SK-N-SH (cell line): ENCODE measurements around the gene POMGNT1. TPM values are rescaled to one million over a fixed set of nuclear protein-coding genes. Genes with fewer than 3 reads are reported as not detected.

Experiments used
- CTCF ChIA-PET: fragments of 300-600, 350-600 bp; formaldehyde crosslinking; extraction: SDS; loops from one replicate; lab custom pipeline; 2021; lab: Yijun Ruan, JAX
- POLR2A ChIA-PET: fragments of 350-600 bp; sonication (Branson Sonifier 250); formaldehyde crosslinking; extraction: SDS; loops from one replicate; lab custom pipeline; 2020; ENCODE audit warnings: antibody characterized with exemption, inconsistent platforms; lab: Yijun Ruan, JAX
- DNase-seq: peaks from one replicate; pipeline ENCODE4 v3.0.0; 2012
- H2AFZ ChIP-seq: fragments of 200-600 bp; sonication (generic); 2 replicates; pipeline ENCODE4 v1.8.1; 2016; ENCODE audit warnings: antibody characterized with exemption, mild to moderate bottlenecking, low read depth
- H3F3A ChIP-seq: fragments of 200-600 bp; sonication (generic); replicated peaks from 2 replicates; pipeline ENCODE3; 2016; ENCODE audit warnings: antibody characterized with exemption, mild to moderate bottlenecking; ENCODE audit not compliant: insufficient read depth
- H3K27ac ChIP-seq, 2 experiments: fragments of 200-500 bp in 1 of 2; fragments of 200-600 bp in 1 of 2; sonication (Bioruptor generic) in 1 of 2; sonication (generic), shearing (Covaris generic) in 1 of 2; 2 replicates each; pipeline versions ENCODE4 v1.5.1 to v1.6.1; 2014 to 2016; ENCODE audit warnings: low read depth in 2 of 2, inconsistent platforms in 1 of 2, low read length in 1 of 2, mild to moderate bottlenecking in 1 of 2, mixed read lengths in 1 of 2
- H3K27me3 ChIP-seq: fragments of 200-600 bp; sonication (generic), shearing (Covaris generic); 2 replicates; pipeline ENCODE4 v1.6.1; 2016; ENCODE audit warnings: mixed run types; ENCODE audit not compliant: insufficient read depth
- H3K36me3 ChIP-seq, 2 experiments: fragments of 200-500 bp in 1 of 2; fragments of 200-600 bp in 1 of 2; sonication (Bioruptor generic) in 1 of 2; sonication (generic) in 1 of 2; replicated peaks in 1 of 2; 2 replicates each; pipeline versions ENCODE3 to v1.5.1; 2014 to 2016; ENCODE audit warnings: low read length in 1 of 2, mild to moderate bottlenecking in 1 of 2; ENCODE audit not compliant: insufficient read depth in 2 of 2, control insufficient read depth in 1 of 2
- H3K4me1 ChIP-seq, 2 experiments: fragments of 200-500 bp in 1 of 2; fragments of 200-600 bp in 1 of 2; sonication (Bioruptor generic) in 1 of 2; sonication (generic), shearing (Covaris generic) in 1 of 2; 2 replicates each; pipeline versions ENCODE4 v1.5.1 to v1.6.1; 2014 to 2016; ENCODE audit warnings: low read depth in 1 of 2, low read length in 1 of 2, mixed run types in 1 of 2; ENCODE audit not compliant: insufficient read depth in 2 of 2, control insufficient read depth in 1 of 2
- H3K4me2 ChIP-seq: fragments of 200-600 bp; sonication (generic), shearing (Covaris generic); 2 replicates; pipeline ENCODE4 v1.6.1; 2017; ENCODE audit warnings: mixed run types
- H3K4me3 ChIP-seq, 2 experiments: fragments of 200-500 bp in 1 of 2; fragments of 200-600 bp in 1 of 2; sonication (Bioruptor generic) in 1 of 2; sonication (generic), shearing (Covaris generic) in 1 of 2; 2 replicates each; pipeline versions ENCODE4 v1.5.1 to v1.8.1; 2014 to 2016; ENCODE audit warnings: low read depth in 2 of 2, inconsistent platforms in 1 of 2, low read length in 1 of 2, mild to moderate bottlenecking in 1 of 2, mixed read lengths in 1 of 2, moderate library complexity in 1 of 2
- H3K79me2 ChIP-seq: fragments of 200-600 bp; sonication (generic); 2 replicates; pipeline ENCODE4 v1.8.1; 2017; ENCODE audit warnings: mild to moderate bottlenecking; ENCODE audit not compliant: insufficient read depth
- H3K9ac ChIP-seq: fragments of 200-600 bp; sonication (generic); 2 replicates; pipeline ENCODE4 v1.6.1; 2017; ENCODE audit warnings: mixed run types
- H3K9me2 ChIP-seq: fragments of 200-600 bp; sonication (generic); 2 replicates; pipeline ENCODE4 v1.6.1; 2017; ENCODE audit warnings: mixed run types
- H3K9me3 ChIP-seq: fragments of 200-600 bp; sonication (generic); 2 replicates; pipeline ENCODE4 v1.6.1; 2017; ENCODE audit warnings: mixed run types, mild to moderate bottlenecking, moderate library complexity
- H4K20me1 ChIP-seq: fragments of 200-600 bp; sonication (generic); 2 replicates; pipeline ENCODE4 v1.6.1; 2017; ENCODE audit warnings: mild to moderate bottlenecking, mixed run types; ENCODE audit not compliant: insufficient read depth
- EZH2phosphoT487 ChIP-seq: fragments of 200-600 bp; sonication (generic); IDR thresholded peaks from 2 replicates; pipeline ENCODE4 v1.6.1; 2017; ENCODE audit warnings: low read depth, mixed run types, mild to moderate bottlenecking, antibody characterized with exemption, moderate library complexity, borderline replicate concordance
- FOXJ3 ChIP-seq: sonication (generic); formaldehyde crosslinking; IDR thresholded peaks from 2 replicates; pipeline ENCODE4 v1.5.1; 2020; ENCODE audit warnings: mild to moderate bottlenecking, missing genetic modification reagents
- FOXM1 ChIP-seq: IDR thresholded peaks from 2 replicates; pipeline ENCODE4 v1.4.0; 2012; ENCODE audit warnings: low read depth, mild to moderate bottlenecking
- GABPA ChIP-seq: IDR thresholded peaks from 2 replicates; pipeline ENCODE4 v1.4.0; 2012; ENCODE audit warnings: low read depth, mild to moderate bottlenecking
- JUND ChIP-seq: IDR thresholded peaks from 2 replicates; pipeline ENCODE4 v1.4.0; 2012
- MEF2A ChIP-seq: IDR thresholded peaks from 2 replicates; pipeline ENCODE4 v1.4.0; 2012; ENCODE audit warnings: low read depth, borderline replicate concordance
- NFIC ChIP-seq: IDR thresholded peaks from 2 replicates; pipeline ENCODE4 v1.4.0; 2012; ENCODE audit warnings: borderline replicate concordance
- NRF1 ChIP-seq: IDR thresholded peaks from 2 replicates; pipeline ENCODE4 v1.6.1; 2012; ENCODE audit warnings: low read depth, mild to moderate bottlenecking, low read length
- POLR2AphosphoS5 ChIP-seq: IDR thresholded peaks from 2 replicates; pipeline ENCODE4 v1.6.1; 2012; ENCODE audit warnings: low read depth, low read length
- RCOR1 ChIP-seq: fragments of 150-350 bp; IDR thresholded peaks from 2 replicates; pipeline ENCODE4 v1.6.1; 2017; ENCODE audit warnings: antibody characterized with exemption, low read length
- SIN3A ChIP-seq: IDR thresholded peaks from 2 replicates; pipeline ENCODE4 v1.6.1; 2012; ENCODE audit warnings: low read depth, mild to moderate bottlenecking, low read length, moderate library complexity, borderline replicate concordance
- TCF12 ChIP-seq: IDR thresholded peaks from 2 replicates; pipeline ENCODE4 v1.4.0; 2012
- WGBS: methylation state at CpG from one replicate; pipeline ENCODE4 v1.1.6; 2017; ENCODE audit warnings: low lambda C conversion rate; 5-methylcytosine and 5-hydroxymethylcytosine counted together
- polyA plus RNA-seq, 3 experiments: library from polyadenylated mRNA; depleted of rRNA; stranded (reverse); fragments of >200 nt; gene quantifications; 2 replicates each; pipeline ENCODE4 v1.2.3, GENCODE V29; 2012
- TF ChIP-seq, protein P1 (sequence below): IDR thresholded peaks from 2 replicates; pipeline ENCODE4; 2012
- TF ChIP-seq, protein P2 (sequence below): IDR thresholded peaks from 2 replicates; pipeline ENCODE4 v1.6.1; 2012; ENCODE audit warnings: mild to moderate bottlenecking, low read depth, low read length, moderate library complexity
- TF ChIP-seq, protein P3 (sequence below): IDR thresholded peaks from 2 replicates; pipeline ENCODE4 v1.4.0; 2012; ENCODE audit warnings: low read depth, borderline replicate concordance
- TF ChIP-seq, protein P4 (sequence below): IDR thresholded peaks from 2 replicates; pipeline ENCODE4 v1.4.0; 2012; ENCODE audit warnings: low read depth, borderline replicate concordance

POMGNT1 gene
- polyA plus RNA-seq, 1 of the 3 experiments (the other 2 are of a cell fraction) = 165 TPM

DNA sequence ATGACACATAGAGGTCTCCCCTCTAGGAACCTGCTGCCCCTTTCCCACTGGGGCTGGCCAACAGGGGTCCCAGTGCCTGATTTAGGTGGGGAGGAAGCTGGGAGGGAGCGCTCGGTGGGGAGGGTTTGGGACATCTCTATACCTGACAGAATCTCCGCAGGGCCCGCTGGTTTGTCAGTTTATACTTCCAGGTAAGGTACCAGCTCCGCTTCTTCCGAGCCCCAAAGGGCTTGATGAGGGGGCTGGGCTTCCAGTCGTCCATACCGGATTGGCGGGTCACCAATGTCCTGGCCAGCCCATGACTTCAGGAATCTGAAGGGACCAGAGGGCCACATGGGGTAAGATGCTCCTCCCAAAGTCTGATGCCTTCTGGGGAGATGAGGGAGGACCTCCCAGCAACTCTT is 672 bp downstream of the POMGNT1 start:
- Histone ChIP-seq H3K27me3 (no peaks in the 10 kb centered on the region), H3K4me2 (peak overlapping the region; percentile 81), H2AFZ (0 out of 2 replicates have a peak overlapping the region, but pooled peaks have one; percentile 74), H3K79me2 (peaks cover 33% of the 10 kb centered on the region), H3K27ac (peak overlapping the region; percentile 45 to 75; a peak in 3 of 4 replicates), H3K9me2 (no peaks in the 10 kb centered on the region), H4K20me1 (no peaks in the 10 kb centered on the region), H3F3A (peaks cover 8% of the 10 kb centered on the region), H3K4me3 (peak overlapping the region; percentile 70 to 76), H3K9ac (peak overlapping the region; percentile 82), H3K9me3 (no peaks in the 10 kb centered on the region), H3K36me3 (peaks cover 5 to 41% of the 10 kb centered on the region in 2 experiments), H3K4me1 (peaks cover 5 to 14% of the 10 kb centered on the region in 2 experiments; a peak in 2 of 4 replicates)
- POLR2A ChIA-PET = interaction anchor here (1.4 kb wide), 1 partner anchor 65 kb away, joined by 4 read pairs; the partner anchor contains the start of gene PIK3R3
- DNase-seq = no peak
- CTCF ChIA-PET = interaction anchor here (1.2 to 3.5 kb wide), 4 partner anchors 10 to 161 kb away, joined by 3 to 15 read pairs (median 8); no protein-coding TSS in a partner anchor
- 63% methylated on average over 5 of the region's 9 CpGs for WGBS
- TF ChIP-seq, protein P1, sequence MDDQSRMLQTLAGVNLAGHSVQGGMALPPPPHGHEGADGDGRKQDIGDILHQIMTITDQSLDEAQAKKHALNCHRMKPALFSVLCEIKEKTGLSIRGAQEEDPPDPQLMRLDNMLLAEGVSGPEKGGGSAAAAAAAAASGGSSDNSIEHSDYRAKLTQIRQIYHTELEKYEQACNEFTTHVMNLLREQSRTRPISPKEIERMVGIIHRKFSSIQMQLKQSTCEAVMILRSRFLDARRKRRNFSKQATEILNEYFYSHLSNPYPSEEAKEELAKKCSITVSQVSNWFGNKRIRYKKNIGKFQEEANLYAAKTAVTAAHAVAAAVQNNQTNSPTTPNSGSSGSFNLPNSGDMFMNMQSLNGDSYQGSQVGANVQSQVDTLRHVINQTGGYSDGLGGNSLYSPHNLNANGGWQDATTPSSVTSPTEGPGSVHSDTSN = no peak
- TF ChIP-seq, protein P2, sequence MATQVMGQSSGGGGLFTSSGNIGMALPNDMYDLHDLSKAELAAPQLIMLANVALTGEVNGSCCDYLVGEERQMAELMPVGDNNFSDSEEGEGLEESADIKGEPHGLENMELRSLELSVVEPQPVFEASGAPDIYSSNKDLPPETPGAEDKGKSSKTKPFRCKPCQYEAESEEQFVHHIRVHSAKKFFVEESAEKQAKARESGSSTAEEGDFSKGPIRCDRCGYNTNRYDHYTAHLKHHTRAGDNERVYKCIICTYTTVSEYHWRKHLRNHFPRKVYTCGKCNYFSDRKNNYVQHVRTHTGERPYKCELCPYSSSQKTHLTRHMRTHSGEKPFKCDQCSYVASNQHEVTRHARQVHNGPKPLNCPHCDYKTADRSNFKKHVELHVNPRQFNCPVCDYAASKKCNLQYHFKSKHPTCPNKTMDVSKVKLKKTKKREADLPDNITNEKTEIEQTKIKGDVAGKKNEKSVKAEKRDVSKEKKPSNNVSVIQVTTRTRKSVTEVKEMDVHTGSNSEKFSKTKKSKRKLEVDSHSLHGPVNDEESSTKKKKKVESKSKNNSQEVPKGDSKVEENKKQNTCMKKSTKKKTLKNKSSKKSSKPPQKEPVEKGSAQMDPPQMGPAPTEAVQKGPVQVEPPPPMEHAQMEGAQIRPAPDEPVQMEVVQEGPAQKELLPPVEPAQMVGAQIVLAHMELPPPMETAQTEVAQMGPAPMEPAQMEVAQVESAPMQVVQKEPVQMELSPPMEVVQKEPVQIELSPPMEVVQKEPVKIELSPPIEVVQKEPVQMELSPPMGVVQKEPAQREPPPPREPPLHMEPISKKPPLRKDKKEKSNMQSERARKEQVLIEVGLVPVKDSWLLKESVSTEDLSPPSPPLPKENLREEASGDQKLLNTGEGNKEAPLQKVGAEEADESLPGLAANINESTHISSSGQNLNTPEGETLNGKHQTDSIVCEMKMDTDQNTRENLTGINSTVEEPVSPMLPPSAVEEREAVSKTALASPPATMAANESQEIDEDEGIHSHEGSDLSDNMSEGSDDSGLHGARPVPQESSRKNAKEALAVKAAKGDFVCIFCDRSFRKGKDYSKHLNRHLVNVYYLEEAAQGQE = no peak
- TF ChIP-seq GABPA = no peak
- no peak for TF ChIP-seq POLR2AphosphoS5

DNA sequence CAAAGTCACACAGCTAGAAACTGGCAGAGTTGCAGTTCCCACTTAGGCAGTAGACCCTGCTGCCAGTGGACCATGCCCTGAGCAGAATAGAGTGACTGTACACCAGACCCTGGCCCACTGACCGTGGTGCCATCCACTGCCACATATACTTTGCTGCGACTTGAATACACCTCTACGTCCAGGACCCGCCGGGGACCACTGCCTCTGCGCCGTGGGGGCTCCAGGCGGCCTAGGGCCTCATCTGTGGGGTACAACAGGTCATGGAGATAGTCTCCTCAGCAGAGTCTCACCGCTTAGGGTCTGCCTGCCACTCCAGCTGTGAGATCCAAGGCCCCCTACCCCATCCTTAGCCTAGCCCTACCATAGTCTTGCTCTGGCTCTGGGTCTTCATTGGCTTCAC is 1.6 kb downstream of the POMGNT1 start:
- no peak overlapping the region for H2AFZ ChIP-seq
- H3K9me3 ChIP-seq = no peaks in the 10 kb centered on the region
- H3F3A ChIP-seq = peaks cover 8% of the 10 kb centered on the region
- H3K9ac ChIP-seq = peak overlapping the region; percentile 82
- H3K36me3 ChIP-seq = peaks cover 5 to 49% of the 10 kb centered on the region in 2 experiments
- H3K27me3 ChIP-seq = no peaks in the 10 kb centered on the region
- H3K9me2 ChIP-seq = no peaks in the 10 kb centered on the region
- POLR2A ChIA-PET = no interaction called here
- peaks cover 5 to 14% of the 10 kb centered on the region in 2 experiments; a peak in 2 of 4 replicates for H3K4me1 ChIP-seq
- WGBS = 96% methylated on average over 5 of the region's 9 CpGs
- CTCF ChIA-PET = interaction anchor here (0.6 to 3.1 kb wide), 2 partner anchors 160 to 1839 kb away, joined by 3 to 9 read pairs; no protein-coding TSS in a partner anchor
- H4K20me1 ChIP-seq = no peaks in the 10 kb centered on the region
- H3K4me2 ChIP-seq = peak overlapping the region; percentile 81
- DNase-seq = no peak
- H3K79me2 ChIP-seq = peaks cover 33% of the 10 kb centered on the region
- H3K4me3 ChIP-seq = no peak overlapping the region; a peak in 1 of 4 replicates
- H3K27ac ChIP-seq = no peak overlapping the region
- TF ChIP-seq, protein P3, sequence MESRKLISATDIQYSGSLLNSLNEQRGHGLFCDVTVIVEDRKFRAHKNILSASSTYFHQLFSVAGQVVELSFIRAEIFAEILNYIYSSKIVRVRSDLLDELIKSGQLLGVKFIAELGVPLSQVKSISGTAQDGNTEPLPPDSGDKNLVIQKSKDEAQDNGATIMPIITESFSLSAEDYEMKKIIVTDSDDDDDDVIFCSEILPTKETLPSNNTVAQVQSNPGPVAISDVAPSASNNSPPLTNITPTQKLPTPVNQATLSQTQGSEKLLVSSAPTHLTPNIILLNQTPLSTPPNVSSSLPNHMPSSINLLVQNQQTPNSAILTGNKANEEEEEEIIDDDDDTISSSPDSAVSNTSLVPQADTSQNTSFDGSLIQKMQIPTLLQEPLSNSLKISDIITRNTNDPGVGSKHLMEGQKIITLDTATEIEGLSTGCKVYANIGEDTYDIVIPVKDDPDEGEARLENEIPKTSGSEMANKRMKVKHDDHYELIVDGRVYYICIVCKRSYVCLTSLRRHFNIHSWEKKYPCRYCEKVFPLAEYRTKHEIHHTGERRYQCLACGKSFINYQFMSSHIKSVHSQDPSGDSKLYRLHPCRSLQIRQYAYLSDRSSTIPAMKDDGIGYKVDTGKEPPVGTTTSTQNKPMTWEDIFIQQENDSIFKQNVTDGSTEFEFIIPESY = no peak
- no peak for TF ChIP-seq RCOR1
- TF ChIP-seq NRF1 = no peak
- no peak for TF ChIP-seq FOXM1
- no peak for TF ChIP-seq NFIC
- no peak for TF ChIP-seq GABPA
- TF ChIP-seq, protein P2 = no peak
- TF ChIP-seq FOXJ3 (CRISPR knock-in tag) = no peak
- no peak for TF ChIP-seq EZH2phosphoT487
- no peak for TF ChIP-seq TCF12
- TF ChIP-seq, protein P4, sequence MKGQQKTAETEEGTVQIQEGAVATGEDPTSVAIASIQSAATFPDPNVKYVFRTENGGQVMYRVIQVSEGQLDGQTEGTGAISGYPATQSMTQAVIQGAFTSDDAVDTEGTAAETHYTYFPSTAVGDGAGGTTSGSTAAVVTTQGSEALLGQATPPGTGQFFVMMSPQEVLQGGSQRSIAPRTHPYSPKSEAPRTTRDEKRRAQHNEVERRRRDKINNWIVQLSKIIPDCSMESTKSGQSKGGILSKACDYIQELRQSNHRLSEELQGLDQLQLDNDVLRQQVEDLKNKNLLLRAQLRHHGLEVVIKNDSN = no peak
- TF ChIP-seq MEF2A = no peak
- no peak for TF ChIP-seq SIN3A
- TF ChIP-seq JUND = no peak
